ENCODE data around the gene SLC25A38. TPM values are rescaled to one million over a fixed set of nuclear protein-coding genes. Genes with fewer than 3 reads are reported as not detected.

The SLC25A38 gene
- total RNA-seq, 1 experiment from 2014 or later: 54.6 TPM

DNA sequence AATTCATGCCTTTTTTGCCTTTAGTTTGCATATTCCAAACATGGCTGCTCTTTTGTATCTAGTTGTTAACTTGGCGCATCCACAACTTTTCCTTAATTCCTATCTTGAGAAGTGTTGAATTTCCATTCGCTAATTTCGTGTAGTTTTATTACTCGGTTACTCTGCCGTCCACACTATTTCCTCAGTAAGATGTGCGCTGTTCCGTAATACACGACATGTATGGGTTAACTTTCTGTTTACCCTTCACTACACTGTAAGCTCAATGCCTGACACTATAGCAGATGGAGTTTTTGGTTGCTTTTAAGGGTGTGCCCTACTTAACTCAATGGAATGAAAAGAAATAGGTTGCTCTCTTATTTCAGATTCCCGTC lies 24.1 kb downstream of the SLC25A38 start:
- H3K4me2 ChIP-seq (ENCODE audit: low read depth, low read length, poor library complexity, severe bottlenecking): peak overlapping the region; percentile 67
- H3K4me3 ChIP-seq (ENCODE audit: low read length): peak overlapping the region; percentile 79
- DNase-seq: no peak
- peaks cover 32% of the 10 kb centered on the region; the same call in 1 of the 2 replicates for H4K20me1 ChIP-seq (ENCODE audit: insufficient read depth, low read depth, low read length)
- H3K27me3 ChIP-seq (ENCODE audit: low read length): no peaks in the 10 kb centered on the region
- H3K9me3 ChIP-seq (ENCODE audit: low read length): no peaks in the 10 kb centered on the region
- peak overlapping the region; percentile 81 for H3K27ac ChIP-seq (ENCODE audit: low read length)
- H2AFZ ChIP-seq (ENCODE audit: low read length): no peak overlapping the region
- no peaks in the 10 kb centered on the region for H3K9me2 ChIP-seq (replicated peaks; ENCODE audit: insufficient read depth, low read length)
- peaks cover 20% of the 10 kb centered on the region for H3K79me2 ChIP-seq (ENCODE audit: low read length)
- H3K36me3 ChIP-seq (ENCODE audit: insufficient read depth, low read length): peaks cover 42% of the 10 kb centered on the region
- H3K9ac ChIP-seq (ENCODE audit: low read length): peak overlapping the region; percentile 90
- peaks cover 30% of the 10 kb centered on the region for H3K4me1 ChIP-seq (ENCODE audit: low read length)

DNA sequence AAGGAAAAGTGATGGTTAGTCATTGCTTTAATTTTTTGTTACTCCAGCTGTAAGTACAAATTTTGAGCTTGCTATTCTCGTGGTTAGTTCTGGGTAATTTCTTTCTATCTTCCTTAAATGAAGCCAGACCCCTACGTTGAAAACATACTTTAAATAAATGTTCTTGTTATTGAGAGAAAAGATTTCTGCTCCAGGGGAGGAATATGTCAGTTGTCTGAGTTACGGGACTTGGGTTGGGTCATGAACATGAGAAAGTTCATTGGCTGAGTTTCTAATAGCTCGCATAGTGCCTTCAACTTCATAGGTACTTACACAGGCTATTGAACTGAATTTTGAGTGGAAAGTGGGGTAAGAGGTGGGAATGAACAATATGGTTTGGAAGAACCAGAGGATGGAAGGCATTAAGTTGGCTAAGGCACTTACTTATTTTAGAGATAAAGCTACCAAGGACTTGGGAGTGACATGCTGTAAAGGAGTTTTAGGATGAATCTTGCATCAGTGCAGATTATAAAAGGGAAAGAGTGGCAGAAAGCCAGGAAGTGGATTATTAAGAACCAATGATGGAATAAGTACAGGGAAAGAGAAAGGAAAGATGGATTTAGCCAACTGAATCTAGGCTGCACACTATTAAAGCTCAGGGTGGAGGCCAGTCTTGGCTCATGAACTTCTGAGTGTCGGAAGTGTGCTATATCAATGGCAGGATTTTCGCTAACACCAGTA lies 24.8 kb downstream of the SLC25A38 start:
- Histone ChIP-seq H2AFZ (ENCODE audit: low read length) (no peak overlapping the region), H4K20me1 (ENCODE audit: insufficient read depth, low read depth, low read length) (peaks cover 32% of the 10 kb centered on the region; the same call in 1 of the 2 replicates), H3K9me3 (ENCODE audit: low read length) (no peaks in the 10 kb centered on the region), H3K4me1 (ENCODE audit: low read length) (peaks cover 30% of the 10 kb centered on the region), H3K4me2 (ENCODE audit: low read depth, low read length, poor library complexity, severe bottlenecking) (peak overlapping the region; percentile 67), H3K27ac (ENCODE audit: low read length) (peak overlapping the region; percentile 81), H3K9ac (ENCODE audit: low read length) (peak overlapping the region; percentile 90), H3K27me3 (ENCODE audit: low read length) (no peaks in the 10 kb centered on the region), H3K79me2 (ENCODE audit: low read length) (peaks cover 20% of the 10 kb centered on the region), H3K9me2 (replicated peaks; ENCODE audit: insufficient read depth, low read length) (no peaks in the 10 kb centered on the region), H3K4me3 (ENCODE audit: low read length) (peak overlapping the region; percentile 79), H3K36me3 (ENCODE audit: insufficient read depth, low read length) (peaks cover 49% of the 10 kb centered on the region)
- peak; percentile 35 for DNase-seq

DNA sequence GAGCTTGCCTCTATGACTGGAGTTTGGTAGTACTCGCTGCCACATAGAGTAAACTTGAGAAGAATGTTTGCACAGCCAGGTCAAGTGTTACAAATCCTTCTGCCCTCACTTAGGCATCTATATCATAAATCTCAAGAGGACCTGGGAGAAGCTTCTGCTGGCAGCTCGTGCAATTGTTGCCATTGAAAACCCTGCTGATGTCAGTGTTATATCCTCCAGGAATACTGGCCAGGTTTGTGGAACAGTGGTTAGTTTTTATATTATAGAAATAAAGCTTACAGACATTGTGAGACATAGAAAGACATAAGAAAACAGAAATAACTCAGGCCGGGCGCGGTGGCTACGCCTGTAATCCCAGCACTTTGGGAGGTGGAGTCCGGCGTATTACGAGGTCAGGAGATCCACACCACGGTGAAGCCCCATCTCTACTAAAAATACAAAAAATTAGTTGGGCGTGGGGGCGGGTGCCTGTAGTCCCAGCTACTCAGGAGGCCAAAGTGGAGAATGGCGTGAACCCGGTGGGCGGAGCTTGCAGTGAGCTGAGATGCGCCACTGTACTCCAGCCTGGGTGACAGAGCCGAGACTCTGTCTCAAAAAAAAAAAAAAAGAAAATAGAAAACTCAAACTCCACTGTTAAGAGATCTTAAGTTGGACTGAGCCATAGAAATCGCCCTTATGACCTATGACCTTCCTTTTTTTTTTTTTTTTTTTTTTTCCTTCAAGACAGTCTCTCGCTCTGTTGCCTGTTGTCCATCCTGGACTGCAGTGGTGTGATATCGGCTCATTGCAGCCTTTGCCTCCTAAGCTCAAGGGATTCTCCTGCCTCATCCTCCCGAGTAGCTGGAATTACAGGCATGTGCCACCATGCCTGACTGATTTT lies 25.6 kb downstream of the SLC25A38 start:
- peaks cover 32% of the 10 kb centered on the region; the same call in 1 of the 2 replicates for H4K20me1 ChIP-seq (ENCODE audit: insufficient read depth, low read depth, low read length)
- H3K27me3 ChIP-seq (ENCODE audit: low read length): no peaks in the 10 kb centered on the region
- H3K4me3 ChIP-seq (ENCODE audit: low read length): peak overlapping the region; percentile 79; the same call in 1 of the 2 replicates
- H3K4me2 ChIP-seq (ENCODE audit: low read depth, low read length, poor library complexity, severe bottlenecking): peak overlapping the region; percentile 67
- peaks cover 30% of the 10 kb centered on the region for H3K4me1 ChIP-seq (ENCODE audit: low read length)
- no peaks in the 10 kb centered on the region for H3K9me3 ChIP-seq (ENCODE audit: low read length)
- no peak overlapping the region for H3K27ac ChIP-seq (ENCODE audit: low read length)
- H3K9ac ChIP-seq (ENCODE audit: low read length): peak overlapping the region; percentile 90; the same call in 1 of the 2 replicates
- H2AFZ ChIP-seq (ENCODE audit: low read length): no peak overlapping the region
- peaks cover 57% of the 10 kb centered on the region for H3K36me3 ChIP-seq (ENCODE audit: insufficient read depth, low read length)
- DNase-seq: peak; percentile 39
- H3K79me2 ChIP-seq (ENCODE audit: low read length): peaks cover 20% of the 10 kb centered on the region
- no peaks in the 10 kb centered on the region for H3K9me2 ChIP-seq (replicated peaks; ENCODE audit: insufficient read depth, low read length)

DNA sequence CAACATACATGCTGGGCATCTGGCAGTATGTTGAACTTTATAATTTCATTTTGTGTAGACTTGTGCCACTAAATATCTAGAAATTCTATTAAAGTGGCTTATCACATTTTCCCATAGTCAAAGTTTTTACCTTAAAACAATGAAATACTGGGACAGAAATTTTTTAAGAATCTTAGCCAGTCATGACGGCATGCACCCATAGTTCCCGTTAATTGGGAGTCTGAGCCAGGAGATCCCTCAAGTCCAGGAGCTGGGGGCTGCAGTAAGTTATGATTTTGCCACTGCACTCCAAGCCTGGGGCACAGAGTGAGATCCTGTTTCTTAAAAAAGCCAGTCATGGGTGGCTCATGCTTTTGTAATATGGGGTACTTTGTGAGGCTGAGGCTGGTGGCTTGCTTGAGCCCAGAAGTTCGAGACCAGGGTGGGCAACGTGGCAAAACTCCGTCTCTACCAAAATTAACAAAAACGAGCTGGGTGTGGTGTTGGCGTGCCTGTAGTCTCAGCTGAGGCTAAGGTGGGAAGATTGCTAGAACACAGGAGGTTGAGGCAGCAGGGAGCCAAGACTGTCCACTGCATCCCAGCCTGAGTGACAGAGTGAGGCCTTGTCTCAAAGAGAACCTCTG lies 26.5 kb downstream of the SLC25A38 start:
- peak; percentile 41 for DNase-seq
- H3K79me2 ChIP-seq (ENCODE audit: low read length): peaks cover 20% of the 10 kb centered on the region

DNA sequence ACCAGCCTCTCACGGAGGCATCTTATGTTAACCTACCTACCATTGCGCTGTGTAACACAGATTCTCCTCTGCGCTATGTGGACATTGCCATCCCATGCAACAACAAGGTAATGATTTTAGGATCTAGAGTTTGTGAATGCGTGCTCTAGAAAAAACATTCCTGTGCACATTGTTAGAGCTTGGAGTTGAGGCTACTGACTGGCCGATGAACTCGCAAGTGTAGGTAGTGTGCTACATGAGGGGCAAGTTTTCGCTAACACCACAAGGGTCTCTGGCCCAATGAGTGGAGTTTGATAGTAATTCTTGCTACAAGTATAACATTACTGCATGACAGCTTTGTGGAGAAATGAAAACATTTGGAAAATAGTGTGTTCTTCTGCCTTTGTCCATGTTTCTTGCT lies 27.7 kb downstream of the SLC25A38 start:
- peaks cover 21% of the 10 kb centered on the region for H3K4me1 ChIP-seq (ENCODE audit: low read length)
- peaks cover 60% of the 10 kb centered on the region for H3K36me3 ChIP-seq (ENCODE audit: insufficient read depth, low read length)
- H3K4me3 ChIP-seq (ENCODE audit: low read length): no peak overlapping the region
- no peak overlapping the region for H2AFZ ChIP-seq (ENCODE audit: low read length)
- DNase-seq: no peak
- H3K9me3 ChIP-seq (ENCODE audit: low read length): no peaks in the 10 kb centered on the region
- H3K4me2 ChIP-seq (ENCODE audit: low read depth, low read length, poor library complexity, severe bottlenecking): no peak overlapping the region
- no peak overlapping the region for H3K9ac ChIP-seq (ENCODE audit: low read length)
- no peaks in the 10 kb centered on the region for H3K9me2 ChIP-seq (replicated peaks; ENCODE audit: insufficient read depth, low read length)
- H3K79me2 ChIP-seq (ENCODE audit: low read length): peaks cover 20% of the 10 kb centered on the region
- no peaks in the 10 kb centered on the region for H3K27me3 ChIP-seq (ENCODE audit: low read length)
- no peak overlapping the region for H3K27ac ChIP-seq (ENCODE audit: low read length)
- H4K20me1 ChIP-seq (ENCODE audit: insufficient read depth, low read depth, low read length): peaks cover 32% of the 10 kb centered on the region; the same call in 1 of the 2 replicates

More for the DNA sequence above, 26.5 kb downstream of the SLC25A38 start:
- Histone ChIP-seq H3K9me3 (ENCODE audit: low read length) (no peaks in the 10 kb centered on the region), H4K20me1 (ENCODE audit: insufficient read depth, low read depth, low read length) (peaks cover 32% of the 10 kb centered on the region; the same call in 1 of the 2 replicates), H3K4me2 (ENCODE audit: low read depth, low read length, poor library complexity, severe bottlenecking) (peak overlapping the region; percentile 10), H3K4me1 (ENCODE audit: low read length) (peaks cover 30% of the 10 kb centered on the region), H3K27ac (ENCODE audit: low read length) (no peak overlapping the region), H3K9ac (ENCODE audit: low read length) (no peak overlapping the region), H2AFZ (ENCODE audit: low read length) (no peak overlapping the region), H3K36me3 (ENCODE audit: insufficient read depth, low read length) (peaks cover 60% of the 10 kb centered on the region), H3K9me2 (replicated peaks; ENCODE audit: insufficient read depth, low read length) (no peaks in the 10 kb centered on the region), H3K27me3 (ENCODE audit: low read length) (no peaks in the 10 kb centered on the region), H3K4me3 (ENCODE audit: low read length) (no peak overlapping the region)

DNA sequence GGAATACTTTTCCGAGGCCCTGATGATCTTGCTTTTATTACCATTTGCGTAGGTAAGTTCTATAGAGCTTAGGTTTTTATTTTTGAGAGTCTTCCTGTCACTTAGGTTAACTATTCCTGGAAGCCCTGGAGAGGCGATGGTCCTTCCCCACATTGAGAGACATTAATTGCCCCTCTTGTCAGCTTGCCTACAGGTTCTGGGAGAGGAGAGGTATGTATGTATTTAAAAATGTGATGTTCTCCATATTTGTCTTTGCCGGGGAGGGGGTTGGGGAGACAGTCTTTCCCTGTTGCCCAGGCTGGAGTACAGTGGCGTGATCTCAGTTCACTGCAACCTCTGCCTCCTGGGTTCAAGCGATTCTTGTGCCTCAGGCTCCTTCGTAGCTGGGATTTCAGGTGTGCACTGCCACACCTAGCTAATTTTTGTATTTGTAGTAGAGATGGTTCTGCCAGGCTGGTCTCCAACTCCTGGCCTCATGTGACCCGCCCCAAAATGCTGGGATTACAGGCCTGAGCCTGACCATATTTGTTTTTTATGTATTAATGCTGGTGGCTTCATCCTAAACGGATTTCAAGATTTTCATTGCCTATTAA lies 29.6 kb downstream of the SLC25A38 start:
- peaks cover 8% of the 10 kb centered on the region for H3K79me2 ChIP-seq (ENCODE audit: low read length)
- no peaks in the 10 kb centered on the region for H3K27me3 ChIP-seq (ENCODE audit: low read length)
- no peak overlapping the region for H2AFZ ChIP-seq (ENCODE audit: low read length)
- H3K4me3 ChIP-seq (ENCODE audit: low read length): no peak overlapping the region
- H3K36me3 ChIP-seq (ENCODE audit: insufficient read depth, low read length): peaks cover 54% of the 10 kb centered on the region
- H3K27ac ChIP-seq (ENCODE audit: low read length): no peak overlapping the region
- peaks cover 22% of the 10 kb centered on the region; the same call in 1 of the 2 replicates for H4K20me1 ChIP-seq (ENCODE audit: insufficient read depth, low read depth, low read length)
- H3K9me2 ChIP-seq (replicated peaks; ENCODE audit: insufficient read depth, low read length): no peaks in the 10 kb centered on the region
- no peaks in the 10 kb centered on the region for H3K9me3 ChIP-seq (ENCODE audit: low read length)
- H3K4me2 ChIP-seq (ENCODE audit: low read depth, low read length, poor library complexity, severe bottlenecking): no peak overlapping the region
- peaks cover 17% of the 10 kb centered on the region for H3K4me1 ChIP-seq (ENCODE audit: low read length)
- H3K9ac ChIP-seq (ENCODE audit: low read length): no peak overlapping the region
- DNase-seq: no peak

DNA sequence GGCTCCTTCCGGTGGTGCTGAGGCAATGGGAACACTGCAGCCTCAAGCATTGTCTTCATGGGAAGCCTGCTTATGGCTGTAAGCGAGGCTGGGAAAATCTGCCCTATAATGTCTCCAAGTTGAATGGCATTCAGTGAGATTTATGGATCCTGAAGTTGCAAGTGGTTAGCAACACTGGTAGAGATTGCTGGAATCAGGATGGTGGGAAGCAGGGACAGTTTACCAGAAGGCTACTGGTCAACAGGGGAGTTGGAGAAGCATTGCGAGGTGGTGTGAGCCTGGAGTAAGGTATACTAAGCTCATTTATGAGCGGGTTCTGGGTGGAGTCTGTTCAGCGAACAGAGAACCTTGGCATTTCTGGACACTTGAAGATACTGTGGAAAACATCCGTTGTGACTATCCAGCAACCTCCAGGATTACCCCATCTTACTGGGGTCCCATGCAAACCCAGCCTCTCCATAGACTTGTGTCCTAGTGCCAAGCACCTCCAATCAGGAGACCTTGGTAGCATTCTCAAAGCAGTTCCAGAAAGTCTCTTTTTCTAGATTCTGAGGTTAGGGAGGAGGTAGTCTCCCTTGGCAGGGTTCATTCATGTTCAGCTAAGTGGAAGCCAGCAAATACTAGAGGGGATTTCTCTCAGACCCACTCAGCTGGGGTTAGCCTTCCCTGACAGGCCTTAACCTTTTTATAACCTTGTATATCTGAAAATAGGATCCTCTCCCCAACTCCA lies 30.7 kb downstream of the SLC25A38 start:
- peak; percentile 66 for DNase-seq
- Histone ChIP-seq H3K4me1 (ENCODE audit: low read length) (peaks cover 19% of the 10 kb centered on the region), H4K20me1 (ENCODE audit: insufficient read depth, low read depth, low read length) (peaks cover 14% of the 10 kb centered on the region; the same call in 1 of the 2 replicates), H3K9me3 (ENCODE audit: low read length) (no peaks in the 10 kb centered on the region), H2AFZ (ENCODE audit: low read length) (no peak overlapping the region), H3K4me2 (ENCODE audit: low read depth, low read length, poor library complexity, severe bottlenecking) (no peak overlapping the region), H3K9me2 (replicated peaks; ENCODE audit: insufficient read depth, low read length) (no peaks in the 10 kb centered on the region), H3K27me3 (ENCODE audit: low read length) (no peaks in the 10 kb centered on the region), H3K4me3 (ENCODE audit: low read length) (no peak overlapping the region), H3K36me3 (ENCODE audit: insufficient read depth, low read length) (peaks cover 43% of the 10 kb centered on the region; the same call in 1 of the 2 replicates), H3K9ac (ENCODE audit: low read length) (no peak overlapping the region), H3K27ac (ENCODE audit: low read length) (no peak overlapping the region), H3K79me2 (ENCODE audit: low read length) (no peaks in the 10 kb centered on the region)

Data from Karpas-422 (cell line).